Sigmoid colon (tissue), 4 donors: Measurements from ENCODE around the gene HACD4.

ENCODE experiments used
- CTCF ChIP-seq, 4 experiments: fragments of 450-650 bp in 3 of 4; fragments of 200-600 bp in 1 of 4; IDR thresholded peaks; one replicate each; pipeline ENCODE4 v1.5.1; 2016 to 2019; ENCODE audit warnings: antibody characterized with exemption in 4 of 4, mild to moderate bottlenecking in 3 of 4, moderate library complexity in 2 of 4
- EP300 ChIP-seq, 4 donors: sonication (generic); formaldehyde crosslinking; IDR thresholded peaks; one replicate each; pipeline ENCODE4 v1.6.1; 2017; ENCODE audit warnings: antibody characterized with exemption in 4 of 4
- POLR2A ChIP-seq, 2 donors: fragments of 450-650 bp; IDR thresholded peaks; one replicate each; pipeline ENCODE4 v1.6.1; 2016; ENCODE audit warnings: antibody characterized with exemption in 2 of 2, mild to moderate bottlenecking in 2 of 2, moderate library complexity in 2 of 2
- POLR2AphosphoS5 ChIP-seq, 4 donors: sonication (generic); formaldehyde crosslinking; IDR thresholded peaks; one replicate each; pipeline ENCODE4 v1.6.1; 2017; ENCODE audit warnings: antibody characterized with exemption in 4 of 4

- TF ChIP-seq EP300 (IDR thresholded peaks at IDR 0.05): no peak
- TF ChIP-seq CTCF (IDR thresholded peaks at IDR 0.05): no peak
- TF ChIP-seq POLR2A (IDR thresholded peaks at IDR 0.05): no peak
- no peak for TF ChIP-seq POLR2AphosphoS5 (IDR thresholded peaks at IDR 0.05)
Observed at GRCh38 chr9:20985851-20986600, 45.4 kb downstream of the HACD4 start.
